ENCODE results near the gene RAB15. TPM values are rescaled to one million over a fixed set of nuclear protein-coding genes. Genes with fewer than 3 reads are reported as not detected.

Gene RAB15
- polyA plus RNA-seq, 1 donor (not counting 4 experiments of a cell fraction or from before 2014, with no cell fraction given): 2.1 TPM

- Histone ChIP-seq H2AFZ (ENCODE audit: control insufficient read depth, low read length) (no peak overlapping the region), H3K36me3 (ENCODE audit: control insufficient read depth in 2 of 2, extremely low read depth in 1 of 2, insufficient read depth in 2 of 2, low read length in 2 of 2) (peaks cover 0 to 13% of the 10 kb centered on the region in 2 experiments), H3K27me3 (ENCODE audit: control insufficient read depth, extremely low read depth, insufficient read depth, low read length) (no peaks in the 10 kb centered on the region), H3K27ac (ENCODE audit: control insufficient read depth, insufficient read depth, low read length) (no peak overlapping the region), H3K79me2 (ENCODE audit: control insufficient read depth, insufficient read depth, low read length) (peaks cover 4% of the 10 kb centered on the region), H4K20me1 (ENCODE audit: control insufficient read depth, extremely low read depth, insufficient read depth, low read length) (no peaks in the 10 kb centered on the region), H3K4me1 (ENCODE audit: control insufficient read depth, extremely low read depth, insufficient read depth, low read length) (peaks cover 16% of the 10 kb centered on the region), H3K9me1 (ENCODE audit: control insufficient read depth, extremely low read depth, insufficient read depth, low read length) (no peaks in the 10 kb centered on the region), H3K9ac (ENCODE audit: control insufficient read depth, extremely low read depth, insufficient read depth, low read length) (no peak overlapping the region), H3K4me3 (ENCODE audit: control insufficient read depth in 2 of 3, extremely low read depth in 1 of 3, insufficient read depth in 2 of 3, low read depth in 1 of 3, low read length in 3 of 3) (no peak overlapping the region), H3K9me3 (ENCODE audit: control insufficient read depth, low read depth, low read length) (no peaks in the 10 kb centered on the region), H3K4me2 (ENCODE audit: control insufficient read depth, extremely low read depth, insufficient read depth, low read depth, low read length) (no peak overlapping the region)
- TF ChIP-seq EZH2 (IDR thresholded peaks at IDR 0.05; ENCODE audit: low read length): no peak
- TF ChIP-seq CTCF (optimal IDR thresholded peaks at IDR 0.05 in 1 of 3, IDR thresholded peaks at IDR 0.05 in 1 of 3, conservative IDR thresholded peaks at IDR 0.05 in 1 of 3; ENCODE audit: extremely low read depth in 1 of 3, insufficient read depth in 2 of 3, low read length in 3 of 3): no peak
- dilution Hi-C loops (cut with MboI; ENCODE audit: extremely low pct_ligation_motif_present, low sequenced_read_pairs): no loop called here
- FAIRE-seq: no peak
- no peak for DNase-seq (ENCODE audit: low read depth, low spot score)
Observed at GRCh38 chr14:64944041-64944440, 28.1 kb downstream of the RAB15 start.

GRCh38 chr14:64943556-64943955 lies 28.6 kb downstream of the RAB15 start:
- dilution Hi-C loops (cut with MboI; ENCODE audit: extremely low pct_ligation_motif_present, low sequenced_read_pairs): no loop called here
- Histone ChIP-seq H3K36me3 (ENCODE audit: control insufficient read depth in 2 of 2, extremely low read depth in 1 of 2, insufficient read depth in 2 of 2, low read length in 2 of 2) (peaks cover 0 to 14% of the 10 kb centered on the region in 2 experiments), H3K4me1 (ENCODE audit: control insufficient read depth, extremely low read depth, insufficient read depth, low read length) (peaks cover 16% of the 10 kb centered on the region), H3K79me2 (ENCODE audit: control insufficient read depth, insufficient read depth, low read length) (peaks cover 4% of the 10 kb centered on the region), H4K20me1 (ENCODE audit: control insufficient read depth, extremely low read depth, insufficient read depth, low read length) (no peaks in the 10 kb centered on the region), H3K4me2 (ENCODE audit: control insufficient read depth, extremely low read depth, insufficient read depth, low read depth, low read length) (no peak overlapping the region), H3K9me1 (ENCODE audit: control insufficient read depth, extremely low read depth, insufficient read depth, low read length) (no peaks in the 10 kb centered on the region), H3K9ac (ENCODE audit: control insufficient read depth, extremely low read depth, insufficient read depth, low read length) (no peak overlapping the region), H3K4me3 (ENCODE audit: control insufficient read depth in 2 of 3, extremely low read depth in 1 of 3, insufficient read depth in 2 of 3, low read depth in 1 of 3, low read length in 3 of 3) (no peak overlapping the region), H3K27ac (ENCODE audit: control insufficient read depth, insufficient read depth, low read length) (no peak overlapping the region), H2AFZ (ENCODE audit: control insufficient read depth, low read length) (no peak overlapping the region), H3K27me3 (ENCODE audit: control insufficient read depth, extremely low read depth, insufficient read depth, low read length) (no peaks in the 10 kb centered on the region), H3K9me3 (ENCODE audit: control insufficient read depth, low read depth, low read length) (no peaks in the 10 kb centered on the region)
- no peak for TF ChIP-seq EZH2 (IDR thresholded peaks at IDR 0.05; ENCODE audit: low read length)
- TF ChIP-seq CTCF (optimal IDR thresholded peaks at IDR 0.05 in 1 of 3, IDR thresholded peaks at IDR 0.05 in 1 of 3, conservative IDR thresholded peaks at IDR 0.05 in 1 of 3; ENCODE audit: extremely low read depth in 1 of 3, insufficient read depth in 2 of 3, low read length in 3 of 3): no peak
- FAIRE-seq: no peak
- no peak for DNase-seq (ENCODE audit: low read depth, low spot score)

All from keratinocyte (primary cell).